Activated B cell treated with CpG ODN at 0.5 μM for 24 hours (primary cell): Measurements from ENCODE around the gene TMEM25. TPM values are rescaled to one million over a fixed set of nuclear protein-coding genes. Genes with fewer than 3 reads are reported as not detected.

Experiments used
- ATAC-seq: fragments of 200-7000 bp; cut with Tn5 transposase; one replicate; pipeline ENCODE4 v1.10.0; 2021; ENCODE audit warnings: low read depth, mild to moderate bottlenecking, moderate library complexity
- CTCF ChIA-PET: fragments of 350-600 bp; sonication (Branson Sonifier 250); formaldehyde crosslinking; loops from one replicate; lab custom pipeline; 2021; ENCODE audit warnings: antibody characterized with exemption; lab: Charles Lee
- POLR2A ChIA-PET: fragments of 350-600 bp; sonication (Branson Sonifier 250); formaldehyde crosslinking; loops from one replicate; lab custom pipeline; 2021; ENCODE audit warnings: antibody characterized with exemption; lab: Charles Lee
- DNase-seq: peaks from one replicate; pipeline ENCODE4 v3.0.0; 2022
- H3K27ac Mint-ChIP-seq: one replicate; pipeline ENCODE4 v1.8.0; 2020; ENCODE audit warnings: mixed read lengths
- H3K27me3 Mint-ChIP-seq: one replicate; pipeline ENCODE4 v1.8.0; 2021; ENCODE audit warnings: mixed read lengths
- H3K36me3 Mint-ChIP-seq: one replicate; pipeline ENCODE4 v1.8.0; 2021; ENCODE audit warnings: low read depth, mixed read lengths
- H3K4me1 Mint-ChIP-seq: one replicate; pipeline ENCODE4 v1.8.0; 2021; ENCODE audit warnings: mixed read lengths
- H3K4me3 Mint-ChIP-seq: one replicate; pipeline ENCODE4 v1.8.0; 2020; ENCODE audit warnings: mild to moderate bottlenecking, mixed read lengths
- H3K9me3 Mint-ChIP-seq: one replicate; pipeline ENCODE4 v1.8.0; 2020; ENCODE audit warnings: mixed read lengths
- intact Hi-C: fragments of 100-400 bp; cut with micrococcal nuclease; formaldehyde crosslinking; loops from one replicate; pipeline ENCODE4 v1.15.1; 2024
- total RNA-seq: library from RNA; stranded (reverse); gene quantifications from 2 replicates; pipeline ENCODE4 v1.2.3, GENCODE V29; 2022
- TF ChIP-seq, protein P1 (sequence below): fragments of 200-600 bp; IDR thresholded peaks from one replicate; pipeline ENCODE4 v1.8.0; 2022; ENCODE audit warnings: antibody characterized with exemption, mild to moderate bottlenecking

Gene TMEM25
- total RNA-seq, 1 donor from 2014 or later: 12.5 TPM

DNA sequence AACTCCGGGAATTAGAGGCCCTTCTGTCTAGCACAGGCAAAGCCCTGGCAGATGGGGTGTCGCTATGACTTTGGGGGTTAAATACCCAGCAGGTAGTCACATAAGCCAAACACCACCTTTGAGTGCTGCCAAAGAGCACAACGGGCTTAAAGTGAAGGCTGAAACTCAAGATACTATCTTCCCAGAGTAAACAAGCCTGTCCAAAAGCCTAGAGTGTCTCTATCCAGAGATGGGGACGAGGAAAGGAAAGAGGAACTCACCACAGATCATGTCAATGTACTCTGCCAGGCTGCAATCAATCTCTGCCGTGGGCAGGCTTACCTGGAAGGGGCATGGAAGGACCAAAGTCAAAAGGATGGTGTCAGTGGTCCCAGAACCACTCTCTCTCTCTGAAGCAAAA, 14.5 kb downstream of the TMEM25 start:
- TF ChIP-seq, protein P1, sequence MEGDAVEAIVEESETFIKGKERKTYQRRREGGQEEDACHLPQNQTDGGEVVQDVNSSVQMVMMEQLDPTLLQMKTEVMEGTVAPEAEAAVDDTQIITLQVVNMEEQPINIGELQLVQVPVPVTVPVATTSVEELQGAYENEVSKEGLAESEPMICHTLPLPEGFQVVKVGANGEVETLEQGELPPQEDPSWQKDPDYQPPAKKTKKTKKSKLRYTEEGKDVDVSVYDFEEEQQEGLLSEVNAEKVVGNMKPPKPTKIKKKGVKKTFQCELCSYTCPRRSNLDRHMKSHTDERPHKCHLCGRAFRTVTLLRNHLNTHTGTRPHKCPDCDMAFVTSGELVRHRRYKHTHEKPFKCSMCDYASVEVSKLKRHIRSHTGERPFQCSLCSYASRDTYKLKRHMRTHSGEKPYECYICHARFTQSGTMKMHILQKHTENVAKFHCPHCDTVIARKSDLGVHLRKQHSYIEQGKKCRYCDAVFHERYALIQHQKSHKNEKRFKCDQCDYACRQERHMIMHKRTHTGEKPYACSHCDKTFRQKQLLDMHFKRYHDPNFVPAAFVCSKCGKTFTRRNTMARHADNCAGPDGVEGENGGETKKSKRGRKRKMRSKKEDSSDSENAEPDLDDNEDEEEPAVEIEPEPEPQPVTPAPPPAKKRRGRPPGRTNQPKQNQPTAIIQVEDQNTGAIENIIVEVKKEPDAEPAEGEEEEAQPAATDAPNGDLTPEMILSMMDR: no peak
- Mint-ChIP-seq H3K4me1 (no peaks in the 10 kb centered on the region), H3K27ac (no peak overlapping the region), H3K36me3 (peaks cover 41% of the 10 kb centered on the region), H3K4me3 (no peak overlapping the region), H3K27me3 (no peaks in the 10 kb centered on the region), H3K9me3 (no peaks in the 10 kb centered on the region)
- intact Hi-C loops: no loop called here
- DNase-seq: no peak
- ChIA-PET CTCF (no interaction called here), POLR2A (no interaction called here)
- no peak for ATAC-seq

DNA sequence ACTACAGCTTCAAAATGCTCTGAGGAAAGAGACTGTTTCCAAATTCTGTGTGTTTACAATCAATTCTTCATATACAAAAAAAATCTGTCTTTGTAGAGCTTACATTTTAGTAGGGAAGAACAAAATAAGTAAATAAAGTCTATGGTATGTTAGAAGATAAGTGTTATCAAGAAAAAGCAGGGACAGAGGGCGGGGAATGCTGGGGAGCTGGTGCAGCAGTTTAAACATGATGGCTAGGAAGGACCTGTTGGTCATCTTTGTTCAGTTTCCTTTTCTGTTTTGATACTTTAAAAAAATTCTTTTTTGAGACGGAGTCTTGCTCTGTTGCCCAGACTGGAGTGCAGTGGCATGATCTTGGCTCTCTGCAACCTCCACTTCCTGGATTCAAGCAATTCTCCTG, 16.1 kb downstream of the TMEM25 start:
- no peaks in the 10 kb centered on the region for H3K27me3 Mint-ChIP-seq
- no peaks in the 10 kb centered on the region for H3K4me1 Mint-ChIP-seq
- no peak overlapping the region for H3K4me3 Mint-ChIP-seq
- H3K9me3 Mint-ChIP-seq: no peaks in the 10 kb centered on the region
- ChIA-PET POLR2A (interaction anchor here (0.7 kb wide), 1 partner anchor 363 kb away, joined by 4 read pairs; no protein-coding TSS in a partner anchor), CTCF (no interaction called here)
- no peak overlapping the region for H3K27ac Mint-ChIP-seq
- ATAC-seq (no peak), DNase-seq (no peak)
- TF ChIP-seq, protein P1: no peak
- H3K36me3 Mint-ChIP-seq: peaks cover 47% of the 10 kb centered on the region
- intact Hi-C loops: no loop called here

DNA sequence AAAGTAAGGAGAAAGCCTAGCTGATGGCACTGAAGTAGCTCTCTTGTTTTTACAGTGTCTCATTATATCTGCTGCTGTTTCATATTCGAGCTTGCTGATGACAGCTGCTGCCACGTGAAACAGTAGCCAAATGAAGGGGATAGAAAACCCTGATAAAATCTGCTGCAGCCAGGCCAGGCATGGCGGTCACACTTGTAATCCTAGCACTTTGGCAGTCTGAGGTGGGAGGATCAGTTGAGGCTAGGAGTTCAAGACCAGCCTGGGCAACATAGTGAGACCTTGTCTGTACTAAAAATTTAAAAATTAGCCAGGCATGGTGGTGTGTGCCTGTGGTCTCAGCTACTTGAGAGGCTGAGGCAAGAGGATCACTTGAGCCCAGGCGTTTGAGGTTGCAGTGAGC, 21.3 kb downstream of the TMEM25 start:
- peaks cover 47% of the 10 kb centered on the region for H3K36me3 Mint-ChIP-seq
- H3K4me3 Mint-ChIP-seq: no peak overlapping the region
- TF ChIP-seq, protein P1: no peak
- H3K27me3 Mint-ChIP-seq: no peaks in the 10 kb centered on the region
- H3K9me3 Mint-ChIP-seq: no peaks in the 10 kb centered on the region
- POLR2A ChIA-PET: no interaction called here
- no peak for ATAC-seq
- H3K4me1 Mint-ChIP-seq: no peaks in the 10 kb centered on the region
- no peak for DNase-seq
- H3K27ac Mint-ChIP-seq: no peak overlapping the region
- CTCF ChIA-PET: no interaction called here
- intact Hi-C loops: no loop called here

DNA sequence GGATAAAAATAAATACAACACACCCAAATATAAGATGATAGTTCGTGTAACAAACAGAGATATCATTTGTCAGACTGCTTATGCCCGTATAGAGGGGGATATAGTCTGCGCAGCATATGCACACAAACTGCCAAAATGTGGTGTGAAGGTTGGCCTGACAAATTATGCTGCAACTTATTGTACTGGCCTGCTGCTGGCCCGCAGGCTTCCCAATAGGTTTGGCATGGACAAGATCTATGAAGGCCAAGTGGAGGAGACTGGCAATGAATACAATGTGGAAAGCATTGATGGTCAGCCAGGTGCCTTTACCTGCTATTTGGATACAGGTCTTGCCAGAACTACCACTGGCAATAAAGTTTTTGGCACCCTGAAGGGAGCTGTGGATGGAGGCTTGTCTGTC, 29.8 kb downstream of the TMEM25 start:
- Mint-ChIP-seq H3K9me3 (no peaks in the 10 kb centered on the region), H3K27me3 (no peaks in the 10 kb centered on the region), H3K4me3 (no peak overlapping the region), H3K27ac (no peak overlapping the region), H3K36me3 (peaks cover 32% of the 10 kb centered on the region), H3K4me1 (peaks cover 7% of the 10 kb centered on the region)
- POLR2A ChIA-PET: no interaction called here
- ATAC-seq (no peak), DNase-seq (no peak)
- CTCF ChIA-PET: no interaction called here
- intact Hi-C loops: no loop called here
- TF ChIP-seq, protein P1: no peak

DNA sequence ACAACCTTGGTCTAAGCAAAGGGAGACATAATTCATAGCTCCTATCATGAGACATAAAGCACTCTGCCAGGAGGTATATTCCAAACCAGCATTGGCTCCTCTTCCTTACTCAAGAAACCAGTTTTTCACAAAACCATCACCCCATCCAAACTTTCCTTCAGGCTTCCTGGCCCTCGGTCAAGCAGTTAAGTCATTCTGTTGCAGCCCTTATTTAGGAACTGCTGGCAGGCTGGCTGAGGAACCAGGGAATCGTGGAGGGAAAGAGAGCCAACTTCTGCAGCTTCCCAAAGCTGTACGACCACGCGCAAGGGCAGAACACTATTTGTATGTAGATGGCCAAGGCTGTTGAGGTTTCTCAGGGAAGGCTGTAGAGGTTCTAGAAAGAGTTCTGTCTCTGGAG, 34.1 kb downstream of the TMEM25 start:
- H3K27me3 Mint-ChIP-seq: no peaks in the 10 kb centered on the region
- intact Hi-C loops: loop anchor here (5.0 kb wide), 2 partner anchors 368 to 418 kb away; no protein-coding TSS in a partner anchor
- H3K27ac Mint-ChIP-seq: peak overlapping the region; percentile 20
- H3K4me1 Mint-ChIP-seq: peaks cover 10% of the 10 kb centered on the region
- H3K4me3 Mint-ChIP-seq: peak overlapping the region; percentile 68
- ATAC-seq: no peak
- no peak for DNase-seq
- H3K36me3 Mint-ChIP-seq: peaks cover 10% of the 10 kb centered on the region
- ChIA-PET CTCF (no interaction called here), POLR2A (no interaction called here)
- TF ChIP-seq, protein P1: no peak
- no peaks in the 10 kb centered on the region for H3K9me3 Mint-ChIP-seq
